ENCODE data around the gene MAG.
"Not testable (repeated sequence)": the region's sequence is repeated elsewhere in the genome, so short reads cannot be mapped to it uniquely, and the experiment has no call there.

The MAG gene

GRCh38 chr19:35281303-35281702, 10.7 kb upstream of the MAG start:
- no peak for DNase-seq (ENCODE audit: low spot score)

GRCh38 chr19:35284153-35285094, 7.5 kb upstream of the MAG start:
- DNase-seq (ENCODE audit: low spot score) = no peak

DNA sequence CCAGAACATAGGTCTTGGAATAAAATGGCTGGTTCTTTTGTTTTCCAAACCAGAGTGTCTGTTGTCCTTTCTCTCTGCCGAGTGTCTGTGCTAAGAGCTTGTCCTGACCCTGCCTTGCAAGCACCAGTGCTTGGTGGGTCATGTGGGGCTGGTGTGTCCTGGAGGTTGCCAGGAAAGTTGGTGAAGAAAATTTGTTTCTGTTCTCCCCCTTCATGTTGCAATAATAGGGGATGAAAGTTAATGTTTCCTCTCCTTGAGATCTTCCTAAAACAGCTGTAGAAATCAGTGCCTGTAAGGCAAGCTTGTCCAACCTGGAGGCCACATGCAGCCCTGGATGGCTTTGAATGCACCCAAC, 6.9 kb upstream of the MAG start:
- no peak for DNase-seq (ENCODE audit: low spot score)

DNA sequence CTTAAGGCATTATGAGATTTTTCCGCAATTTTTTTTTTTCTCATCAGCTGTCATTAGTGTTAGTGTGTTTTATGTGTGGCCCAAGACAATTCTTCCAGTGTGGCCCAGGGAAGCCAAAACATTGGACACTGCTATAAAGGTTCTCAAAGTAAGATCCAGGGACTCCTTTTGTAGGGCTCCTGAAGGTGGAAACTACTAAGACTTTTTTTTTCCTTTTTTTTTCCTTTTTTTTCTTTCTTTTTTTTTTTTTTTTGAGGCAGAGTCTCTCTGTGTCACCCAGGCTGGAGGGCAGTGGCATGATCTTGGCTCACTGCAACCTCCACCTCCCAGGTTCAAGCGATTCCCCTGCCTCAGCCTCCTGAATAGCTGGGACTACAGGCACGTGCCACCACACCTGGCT, 6.5 kb upstream of the MAG start:
- DNase-seq (ENCODE audit: low spot score) = not testable (repeated sequence)

GRCh38 chr19:35286101-35286500, 5.9 kb upstream of the MAG start:
- not testable (repeated sequence) for DNase-seq (ENCODE audit: low spot score)

- DNase-seq (ENCODE audit: low spot score) = no peak
These were observed 4.2 kb upstream of the MAG start for GRCh38 chr19:35287713-35288112.

- DNase-seq (ENCODE audit: low spot score) = no peak
These were observed 3.6 kb upstream of the MAG start for GRCh38 chr19:35288331-35288730.

GRCh38 chr19:35288906-35289305, 3.1 kb upstream of the MAG start:
- DNase-seq (ENCODE audit: low spot score) = no peak

GRCh38 chr19:35290381-35291127, 1.4 kb upstream of the MAG start:
- DNase-seq (ENCODE audit: low spot score) = no peak

- no peak for DNase-seq (ENCODE audit: low spot score)
These were observed 702 bp upstream of the MAG start for GRCh38 chr19:35291259-35291658.

DNA sequence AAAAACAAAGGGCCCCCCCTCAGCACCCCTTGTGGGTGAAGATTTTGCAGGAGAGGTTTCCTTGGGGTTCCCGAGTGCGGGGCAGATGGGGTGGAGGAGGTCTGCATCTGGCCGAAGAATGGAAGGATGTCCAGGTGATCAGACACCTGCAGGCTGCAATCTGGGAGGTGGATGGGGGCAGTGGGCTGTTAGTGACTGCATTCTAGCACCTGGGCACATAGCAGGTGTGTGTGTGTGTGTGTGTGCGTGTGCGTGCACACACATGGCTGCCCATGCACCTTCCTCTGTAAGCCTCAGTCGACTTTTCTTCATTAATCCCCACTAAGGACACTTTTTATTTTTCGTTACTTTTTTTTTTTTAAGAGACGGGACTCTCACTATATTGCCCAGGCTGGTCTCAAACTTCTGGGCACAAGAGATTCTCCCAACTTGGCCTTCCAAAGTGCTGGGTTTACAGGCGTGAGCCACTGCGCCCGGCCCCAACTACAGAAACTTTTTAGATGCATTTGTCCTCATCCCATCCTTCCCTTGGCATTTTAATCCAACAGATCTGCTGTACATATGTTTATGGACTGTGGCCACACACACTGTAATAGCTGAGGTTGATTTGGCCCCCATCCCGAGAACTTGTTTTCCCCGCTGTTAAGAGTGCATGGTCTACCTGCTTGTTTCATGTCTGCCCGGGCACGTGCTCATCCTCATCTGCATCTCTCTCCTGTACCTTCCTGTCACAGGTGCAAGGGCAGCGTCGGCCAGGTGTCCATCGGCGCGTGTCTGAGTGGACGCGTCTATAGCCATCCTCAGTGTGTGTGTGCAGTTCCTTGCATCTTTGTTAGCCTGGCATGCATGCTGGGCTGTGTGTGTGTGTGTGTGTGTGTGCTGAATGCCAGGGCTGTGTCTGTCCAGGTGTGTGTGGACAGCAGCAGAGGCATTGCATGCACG, 731 bp downstream of the MAG start:
- no peak for DNase-seq (ENCODE audit: low spot score)

DNA sequence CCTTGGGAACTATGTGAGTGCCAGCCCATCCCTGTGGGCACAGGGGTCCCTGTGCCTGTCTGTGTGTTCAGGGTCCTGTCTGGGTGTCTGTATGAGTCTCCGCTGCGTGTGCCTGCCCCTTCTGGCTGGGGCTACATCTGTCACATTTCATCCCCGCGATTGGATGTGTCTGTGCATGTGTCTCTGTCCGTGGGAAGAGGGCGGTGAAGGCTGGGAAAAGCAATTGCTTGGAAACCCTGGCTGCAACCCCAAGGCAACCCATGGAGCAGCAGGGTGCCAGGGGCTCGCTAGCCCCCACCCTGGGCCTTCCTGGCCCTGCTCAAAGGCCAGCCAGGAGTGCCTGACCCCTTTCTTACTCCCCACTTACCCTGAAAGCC, 1.4 kb downstream of the MAG start:
- no peak for DNase-seq (ENCODE audit: low spot score)

GRCh38 chr19:35293808-35294207, 1.8 kb downstream of the MAG start:
- DNase-seq (ENCODE audit: low spot score) = no peak

DNA sequence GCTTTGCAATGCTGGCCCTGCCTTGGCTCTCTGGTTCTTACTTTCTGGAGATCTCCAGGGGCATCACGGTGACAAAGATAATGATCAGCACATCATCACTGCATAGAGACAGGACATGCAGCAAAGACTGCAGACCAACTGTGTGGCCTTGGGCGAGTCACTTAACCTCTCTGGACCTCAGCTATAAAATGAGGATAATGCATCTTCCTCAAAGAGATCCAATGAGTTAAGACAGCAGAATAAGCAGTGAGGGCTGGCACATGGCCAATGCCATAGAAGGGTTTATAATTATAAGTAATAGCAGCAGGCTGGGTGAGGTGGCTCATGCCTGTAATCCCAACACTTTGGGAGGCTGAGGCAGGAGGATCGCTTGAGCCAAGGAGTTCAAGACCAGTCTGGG, 2.4 kb downstream of the MAG start:
- DNase-seq (ENCODE audit: low spot score) = no peak

DNA sequence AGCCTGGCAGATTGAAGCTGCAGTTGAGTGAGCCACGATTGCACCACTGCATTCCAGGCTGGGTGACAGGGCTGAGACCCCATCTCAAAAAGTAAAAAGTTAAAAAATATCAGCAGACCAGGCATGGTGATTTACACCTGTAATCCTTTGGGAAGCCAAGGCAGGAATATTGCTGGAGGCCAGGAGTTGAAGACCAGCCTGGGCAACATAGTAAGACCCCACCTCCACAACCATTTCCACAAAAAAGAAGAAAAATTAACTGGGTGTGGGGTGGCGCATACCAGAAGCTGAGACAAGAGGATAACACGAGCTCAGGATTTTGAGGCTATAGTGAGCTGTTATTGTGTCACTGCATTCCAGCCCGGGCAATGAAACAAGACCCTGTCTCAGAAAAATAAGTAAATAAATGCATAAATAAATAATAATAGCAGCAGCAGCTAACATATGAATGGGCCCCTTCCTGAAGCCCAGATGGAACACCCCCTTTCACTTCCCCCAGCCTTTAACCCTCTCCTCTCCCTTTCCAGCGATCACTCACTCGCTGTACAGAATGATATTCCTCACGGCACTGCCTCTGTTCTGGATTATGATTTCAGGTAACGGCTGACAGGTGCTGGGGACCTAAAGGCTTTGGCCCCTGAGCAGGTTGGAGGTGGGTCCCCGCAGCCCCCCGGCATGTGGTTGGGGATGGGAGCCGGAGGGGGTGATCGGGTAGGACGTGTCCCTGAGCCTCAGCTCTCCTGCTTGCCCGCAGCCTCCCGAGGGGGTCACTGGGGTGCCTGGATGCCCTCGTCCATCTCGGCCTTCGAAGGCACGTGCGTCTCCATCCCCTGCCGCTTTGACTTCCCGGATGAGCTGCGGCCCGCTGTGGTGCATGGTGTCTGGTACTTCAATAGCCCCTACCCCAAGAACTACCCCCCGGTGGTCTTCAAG, 3.2 kb downstream of the MAG start:
- DNase-seq (ENCODE audit: low spot score) = no peak

- no peak for DNase-seq (ENCODE audit: low spot score)
These were observed 4.0 kb downstream of the MAG start for GRCh38 chr19:35295792-35296462.

GRCh38 chr19:35296644-35297514, 4.9 kb downstream of the MAG start:
- DNase-seq (ENCODE audit: low spot score) = no peak

- DNase-seq (ENCODE audit: low spot score) = no peak
These were observed 5.5 kb downstream of the MAG start for GRCh38 chr19:35297515-35297848.

DNA sequence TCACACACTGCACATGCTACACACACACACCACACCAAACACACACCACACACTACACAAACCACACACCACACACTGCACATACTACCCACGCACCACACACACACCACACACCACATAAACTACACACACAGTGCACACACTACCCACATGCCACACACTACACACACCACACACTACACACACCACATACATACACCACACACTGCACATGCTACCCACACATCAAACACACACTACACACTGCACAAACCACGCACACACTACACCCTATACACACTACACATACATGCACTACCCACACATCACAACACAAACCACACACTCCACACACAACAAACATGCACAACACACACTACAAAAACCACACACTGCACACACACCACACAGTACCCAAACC, 6.0 kb downstream of the MAG start:
- DNase-seq (ENCODE audit: low spot score) = no peak

- no peak for DNase-seq (ENCODE audit: low spot score)
These were observed 6.6 kb downstream of the MAG start for GRCh38 chr19:35298561-35298972.

Data from ecto neural progenitor cell (in vitro differentiated cells).